T47D (cell line): Measurements from ENCODE around the gene BMPR1B.

Experiments used
- DNase-seq, 2 experiments: peaks; one replicate each; pipeline versions ENCODE4 v3.0.0 to v3.0.0-alpha.2; 2011 to 2012; ENCODE audit warnings: low read depth in 1 of 2, low spot score in 1 of 2
- JUND ChIP-seq: IDR thresholded peaks from 2 replicates; pipeline ENCODE4 v1.6.1; 2012; ENCODE audit warnings: low read depth
- in situ Hi-C: cut with HindIII; loops from 2 replicates; pipeline ENCODE4 v1.10.0; 2016; ENCODE audit warnings: low sequenced_read_pairs, low pct_unique_long_range_greater_than_20kb

BMPR1B gene

DNA sequence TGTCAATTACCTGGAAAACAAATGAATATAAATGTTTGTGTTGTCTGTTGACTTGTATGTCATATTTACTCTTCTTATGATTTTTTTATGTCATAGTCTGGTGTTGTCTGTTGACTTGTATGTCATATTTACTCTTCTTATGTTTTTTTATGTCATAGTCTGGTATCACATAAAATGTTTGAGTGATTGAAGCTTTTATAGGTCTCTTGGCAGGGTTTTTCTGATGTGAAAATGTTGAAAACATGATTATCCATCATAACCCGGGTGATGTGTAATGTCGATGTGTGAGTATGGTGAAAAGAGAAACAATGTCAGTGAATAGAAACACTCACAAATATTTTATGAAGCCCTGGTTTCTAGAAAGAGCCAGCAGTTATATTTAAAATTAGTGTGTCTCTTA, 335.7 kb downstream of the BMPR1B start:
- no peak for DNase-seq
- no peak for TF ChIP-seq JUND
- in situ Hi-C loops = no loop called here

DNA sequence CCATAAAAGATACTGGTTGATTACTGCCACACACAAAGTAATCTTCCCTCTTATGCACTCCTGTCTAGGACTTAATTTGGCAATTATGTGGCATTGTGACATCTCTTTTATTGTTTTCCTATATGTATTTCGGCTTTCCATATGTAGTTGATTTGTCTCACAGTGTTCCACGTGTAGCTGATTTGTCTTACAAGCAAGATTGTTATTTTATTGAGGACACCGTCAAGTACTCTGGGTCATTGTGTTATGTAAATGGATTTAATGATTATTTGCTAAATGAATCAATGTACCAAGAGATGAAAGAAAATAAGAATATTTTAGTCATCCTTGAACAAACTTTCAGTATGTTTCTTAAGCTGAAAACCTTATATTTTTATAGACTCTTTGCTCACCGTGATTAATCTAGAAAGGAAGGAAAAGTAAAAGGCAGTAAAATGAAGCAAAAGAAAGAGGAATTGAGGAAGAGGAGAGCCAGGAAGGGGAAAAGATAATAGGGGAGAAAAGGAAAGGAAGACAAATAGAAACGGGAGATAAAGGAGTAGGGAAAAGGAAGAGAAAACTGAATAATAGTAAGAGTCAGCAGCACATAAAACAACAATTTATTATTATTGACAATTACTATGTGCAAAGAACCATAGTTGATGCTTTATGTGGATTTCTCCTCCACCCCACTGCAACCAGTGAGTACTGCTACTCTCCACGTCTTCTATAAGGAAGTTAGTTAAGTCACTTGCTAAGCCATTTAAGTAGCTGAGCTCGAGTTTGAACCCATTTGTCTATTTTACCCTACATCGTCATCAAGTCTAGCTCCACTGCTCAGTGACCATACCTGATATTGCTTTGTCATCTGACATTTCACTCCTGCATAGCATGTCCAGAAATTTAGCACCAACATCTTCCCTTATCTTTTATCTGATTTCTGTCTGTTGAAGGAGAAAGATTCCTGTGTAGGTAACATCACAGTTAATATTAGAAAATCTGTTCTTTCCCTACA, 336.5 kb downstream of the BMPR1B start:
- TF ChIP-seq JUND = no peak
- no peak for DNase-seq
- in situ Hi-C loops = no loop called here

DNA sequence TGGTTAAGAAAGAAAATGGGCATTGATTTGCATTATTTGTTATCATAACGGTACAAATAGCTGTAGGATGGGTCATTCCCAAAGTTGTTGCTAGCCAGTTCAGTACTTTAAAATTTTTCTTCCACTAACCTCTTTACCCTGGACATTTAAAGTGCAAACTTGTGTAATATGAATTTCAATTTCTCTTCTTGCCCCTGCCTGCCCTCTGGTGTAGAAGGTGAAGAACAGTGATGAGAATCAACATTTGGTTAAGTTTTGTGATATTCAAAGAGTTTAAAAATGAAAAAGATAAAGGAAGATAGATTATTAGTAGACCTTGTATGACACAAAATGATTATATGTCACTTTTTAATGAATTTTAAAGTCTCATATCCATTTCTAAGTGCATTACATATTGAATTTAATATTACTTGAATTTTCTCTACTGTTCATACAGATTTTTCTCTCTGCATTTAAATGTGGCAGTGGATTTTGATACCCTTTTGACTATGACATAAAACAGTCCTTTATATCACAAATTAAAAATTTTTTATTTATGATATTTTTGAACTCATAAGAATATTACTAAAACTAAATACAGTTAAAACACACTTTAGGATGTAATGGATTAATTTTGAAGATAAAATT, 337.7 kb downstream of the BMPR1B start:
- in situ Hi-C loops = no loop called here
- no peak for TF ChIP-seq JUND
- DNase-seq = peak in 1 of 2 experiments; percentile 68

DNA sequence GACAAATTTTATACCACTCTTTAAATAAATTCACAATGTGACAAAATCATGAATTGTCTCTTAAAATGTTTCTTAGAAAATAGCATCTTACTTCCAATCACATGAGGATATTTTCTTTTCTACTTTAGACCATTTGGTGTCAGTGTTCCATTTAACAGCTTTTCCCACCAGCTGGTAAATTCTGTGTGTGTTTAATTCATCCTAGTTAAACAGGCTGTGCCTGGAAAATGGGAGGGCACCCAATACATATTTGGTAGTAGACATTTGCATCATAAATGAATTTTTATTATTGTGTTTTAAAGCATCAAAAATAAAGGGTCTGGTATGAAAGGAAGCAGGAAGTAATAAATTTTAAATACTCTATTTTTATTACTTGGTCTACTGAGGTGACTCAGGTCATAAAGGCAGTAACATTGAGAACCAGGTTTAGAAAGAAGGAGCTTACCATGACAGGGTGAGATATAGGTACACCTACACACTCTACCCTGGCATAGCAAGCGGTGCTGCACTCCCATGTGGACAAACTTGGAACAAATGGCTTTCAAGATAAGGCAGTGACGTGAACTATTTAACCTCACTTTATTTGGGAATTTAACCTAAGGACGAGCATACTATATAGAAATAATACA, 344.5 kb downstream of the BMPR1B start:
- TF ChIP-seq JUND = no peak
- in situ Hi-C loops = no loop called here
- DNase-seq = no peak

DNA sequence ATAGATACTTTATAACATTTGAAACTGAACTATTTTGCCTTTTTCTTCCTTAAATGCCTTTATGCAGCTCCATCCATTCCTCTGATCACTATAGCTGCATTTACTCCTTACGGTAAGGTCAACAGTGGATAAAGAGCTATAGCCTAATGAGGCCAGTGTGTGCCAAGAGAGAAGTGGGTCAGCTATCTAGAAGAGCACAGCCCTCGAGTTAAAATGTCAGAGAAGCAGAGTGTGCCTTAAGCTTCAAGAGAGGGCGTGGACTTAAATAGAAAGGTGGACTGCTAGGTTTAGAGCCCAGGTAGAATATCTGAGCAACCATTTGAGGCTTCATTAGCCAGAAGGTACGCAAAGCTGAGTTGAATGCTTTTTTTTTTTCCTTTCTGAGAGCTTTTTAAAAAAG, 347.4 kb downstream of the BMPR1B start:
- in situ Hi-C loops = no loop called here
- no peak for TF ChIP-seq JUND

DNA sequence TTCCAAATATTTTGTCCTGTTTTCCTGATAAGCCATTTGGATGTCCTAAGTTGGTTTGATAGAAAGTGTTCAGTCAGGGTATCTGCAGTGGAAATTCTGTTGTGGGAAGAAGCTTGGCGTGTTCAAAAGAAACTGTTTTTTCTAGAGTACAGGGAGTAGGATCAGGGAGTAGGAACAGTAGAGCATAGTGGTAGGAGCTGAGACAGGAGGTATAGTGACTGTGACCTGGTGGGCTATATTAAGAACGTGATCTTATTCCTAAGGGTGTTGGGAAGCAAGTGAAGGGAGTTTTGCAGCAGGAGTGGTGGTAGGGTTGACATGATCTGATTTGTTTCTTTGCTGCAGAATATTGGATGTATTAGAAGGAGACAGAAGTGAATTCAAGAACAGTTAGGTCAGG, 348.2 kb downstream of the BMPR1B start:
- in situ Hi-C loops = no loop called here
- no peak for TF ChIP-seq JUND
- DNase-seq = no peak

More for the DNA sequence above, 347.4 kb downstream of the BMPR1B start:
- DNase-seq = no peak

DNA sequence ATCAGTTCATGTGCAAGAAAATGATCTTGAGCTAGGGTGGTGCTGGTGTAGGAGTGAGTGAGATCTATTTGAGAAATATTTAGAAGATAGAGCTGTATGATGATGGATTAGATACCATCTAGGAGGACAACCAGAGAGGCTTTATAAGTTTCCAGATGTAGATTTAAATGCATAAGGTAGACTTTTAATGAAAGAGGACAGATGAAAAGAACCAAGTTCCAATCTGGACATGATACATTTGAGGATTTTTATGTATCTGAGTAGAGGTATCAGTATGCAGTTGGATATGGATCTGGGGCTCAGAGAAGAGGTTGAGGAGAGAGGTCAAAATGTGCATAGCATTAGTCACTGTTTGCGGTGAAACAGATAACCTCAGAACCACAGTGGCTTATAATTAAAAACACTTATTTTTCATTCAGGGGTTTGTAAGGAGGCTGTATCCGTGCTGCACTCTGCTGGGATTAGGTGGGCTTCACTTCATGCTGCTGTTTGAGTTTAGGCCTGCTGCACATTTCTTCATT, 348.7 kb downstream of the BMPR1B start:
- no peak for DNase-seq
- in situ Hi-C loops = no loop called here
- TF ChIP-seq JUND = no peak

DNA sequence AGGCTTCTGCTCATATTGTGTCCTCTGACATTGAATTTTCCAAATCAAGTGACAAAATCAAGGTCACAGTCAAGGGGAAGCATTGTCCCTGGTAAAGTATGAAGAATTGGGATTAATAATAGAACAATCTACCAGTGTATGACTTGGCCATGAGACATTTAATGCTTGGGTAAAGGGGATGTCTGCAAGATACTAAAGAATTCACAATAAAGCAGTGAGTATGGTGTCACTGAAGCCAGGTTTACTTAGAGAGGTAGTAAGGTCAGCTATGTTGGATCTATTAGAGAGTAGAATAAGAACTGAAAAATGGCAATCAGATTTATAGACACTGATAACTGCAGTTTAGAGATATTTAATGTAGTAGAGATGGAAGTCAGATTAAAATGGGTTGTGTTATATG, 349.2 kb downstream of the BMPR1B start:
- no peak for TF ChIP-seq JUND
- DNase-seq = no peak
- in situ Hi-C loops = no loop called here

DNA sequence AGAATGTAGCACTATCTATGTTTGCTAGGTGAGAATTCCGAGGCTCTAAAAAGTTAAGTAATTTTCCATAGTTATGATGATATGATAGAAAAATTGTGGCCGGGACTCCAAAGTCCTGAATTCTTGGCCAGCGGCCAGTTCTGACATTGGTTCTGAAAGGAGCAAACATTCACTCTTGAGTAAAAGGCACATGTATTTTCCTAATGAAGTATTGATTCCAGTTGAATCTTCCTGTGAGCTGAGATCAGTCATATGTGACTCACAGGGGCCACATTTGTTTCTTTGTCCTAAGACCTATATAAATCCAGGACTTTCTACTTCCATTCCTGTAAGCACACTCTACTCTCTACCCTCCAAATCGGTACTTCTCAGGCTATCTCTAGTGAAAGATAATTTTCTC, 349.9 kb downstream of the BMPR1B start:
- TF ChIP-seq JUND = no peak
- in situ Hi-C loops = no loop called here
- DNase-seq = no peak

DNA sequence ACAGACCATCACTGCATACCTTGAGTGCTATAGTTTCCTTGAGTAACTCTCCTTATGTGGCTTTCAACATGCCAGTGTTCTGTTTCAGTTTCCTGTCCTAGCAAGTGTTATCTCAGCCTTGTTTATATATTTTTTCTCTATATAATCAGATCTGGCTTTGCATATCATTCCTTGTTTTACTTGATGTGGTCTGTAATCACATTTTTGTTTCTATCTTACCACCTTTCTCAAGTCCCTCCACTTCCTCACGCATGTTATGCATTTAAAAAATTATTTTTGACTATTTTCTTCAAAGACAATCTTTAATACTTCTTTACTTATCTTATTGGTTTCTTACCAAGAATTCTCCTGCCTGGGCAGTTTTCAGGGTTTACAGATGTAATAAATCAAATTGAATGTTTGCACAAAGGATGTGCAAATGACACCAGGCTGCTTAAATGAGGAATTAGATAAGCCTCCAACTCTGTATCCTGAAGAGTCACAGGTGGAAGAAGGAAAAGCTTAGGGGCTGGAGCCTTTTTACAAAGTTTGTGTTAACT, 351.2 kb downstream of the BMPR1B start:
- TF ChIP-seq JUND = no peak
- DNase-seq = no peak
- in situ Hi-C loops = no loop called here

DNA sequence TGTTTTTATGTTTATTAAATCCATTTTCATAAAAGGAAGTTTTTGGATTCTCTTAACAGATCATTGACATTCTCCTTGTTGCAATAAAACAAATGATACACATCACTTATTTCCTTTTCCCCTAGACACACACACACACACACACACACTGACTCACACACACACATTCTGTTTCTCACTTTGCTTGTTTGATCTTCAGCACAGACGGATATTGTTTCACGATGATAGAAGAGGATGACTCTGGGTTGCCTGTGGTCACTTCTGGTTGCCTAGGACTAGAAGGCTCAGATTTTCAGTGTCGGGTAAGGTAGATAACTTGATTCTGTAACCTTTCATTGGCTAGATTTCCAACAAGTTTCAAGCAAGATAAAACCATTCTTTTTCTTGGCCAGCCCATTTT, 356.8 kb downstream of the BMPR1B start:
- no peak for DNase-seq
- no peak for TF ChIP-seq JUND
- in situ Hi-C loops = no loop called here

DNA sequence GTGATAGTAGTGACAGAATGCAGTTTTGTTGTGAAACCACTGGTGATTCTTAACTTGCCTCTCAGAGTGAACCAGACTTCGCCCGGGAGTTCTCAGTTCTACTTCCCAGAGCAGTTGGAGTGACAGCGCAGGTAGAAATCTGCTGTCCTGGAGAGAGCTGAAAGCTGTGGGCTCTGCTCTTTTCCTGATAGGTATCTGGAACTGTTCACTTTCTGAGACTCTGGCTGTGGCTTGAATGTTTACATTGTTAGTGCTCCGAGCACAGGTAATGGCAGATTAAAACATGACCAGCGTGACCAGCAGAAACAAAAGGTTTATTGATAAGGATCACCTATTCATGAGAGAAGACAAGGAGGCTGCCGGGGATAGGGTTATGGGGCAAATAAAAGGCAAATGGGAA, 360.7 kb downstream of the BMPR1B start:
- TF ChIP-seq JUND = no peak
- peak in 1 of 2 experiments; percentile 34 for DNase-seq
- in situ Hi-C loops = no loop called here

DNA sequence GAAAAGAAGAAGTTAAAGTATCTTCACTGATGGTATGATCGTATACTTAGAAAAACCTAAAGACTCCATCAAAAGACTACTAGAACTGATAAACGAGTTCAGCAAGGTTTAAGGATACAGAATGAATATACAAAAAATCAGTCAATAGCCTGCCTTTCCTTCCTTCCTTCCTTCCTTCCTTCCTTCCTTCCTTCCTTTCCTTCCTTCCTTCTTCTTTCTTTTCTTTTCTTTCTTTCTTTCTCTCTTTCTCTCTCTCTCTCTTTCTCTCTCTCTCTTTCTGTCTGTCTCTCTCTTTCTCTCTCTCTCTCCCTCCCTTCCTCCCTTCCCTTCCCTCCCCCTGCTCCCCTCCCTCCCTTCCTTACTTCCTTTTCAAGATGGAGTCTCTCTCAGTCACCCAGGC, 362.7 kb downstream of the BMPR1B start:
- no peak for DNase-seq
- no peak for TF ChIP-seq JUND
- in situ Hi-C loops = no loop called here
